Lower leg skin (tissue), 3 donors: ENCODE data around the gene PRR11.

Experiments used
- CTCF ChIP-seq, 3 donors: fragments of 450-650 bp; IDR thresholded peaks; one replicate each; pipeline ENCODE4 v1.5.1; 2016; ENCODE audit warnings: antibody characterized with exemption in 3 of 3, mild to moderate bottlenecking in 3 of 3, moderate library complexity in 2 of 3
- POLR2A ChIP-seq, 2 donors: fragments of 450-650 bp; IDR thresholded peaks; one replicate each; pipeline ENCODE4 v1.6.1; 2016 to 2017; ENCODE audit warnings: antibody characterized with exemption in 2 of 2, mild to moderate bottlenecking in 1 of 2, moderate library complexity in 1 of 2

- no peak for TF ChIP-seq CTCF (IDR thresholded peaks at IDR 0.05)
- no peak for TF ChIP-seq POLR2A (IDR thresholded peaks at IDR 0.05)
Observed at GRCh38 chr17:59175076-59175475, 19.5 kb downstream of the PRR11 start.
